OCI-LY7 (cell line): ENCODE data around the gene TEDC1. TPM values are rescaled to one million over a fixed set of nuclear protein-coding genes. Genes with fewer than 3 reads are reported as not detected.

ENCODE experiments used
- BruUV-seq: library from RNA; stranded (reverse); fragments of 400-500 nt; replicated peaks from 2 replicates; lab custom pipeline; 2021; lab: Mats Ljungman, UMichigan
- CTCF ChIA-PET: fragments of 300-600 bp; sonication (Branson Sonifier 250); formaldehyde crosslinking; loops from one replicate; lab custom pipeline; 2022; ENCODE audit warnings: antibody characterized with exemption; ENCODE audit not compliant: unreplicated experiment; lab: Charles Lee
- POLR2A ChIA-PET: fragments of 300-600 bp; sonication (Branson Sonifier 250); formaldehyde crosslinking; loops from one replicate; lab custom pipeline; 2022; ENCODE audit warnings: antibody characterized with exemption; lab: Charles Lee
- DNase-seq: peaks from one replicate; pipeline ENCODE4 v3.0.0-alpha.2; 2015; ENCODE audit warnings: low spot score
- H2AFZ ChIP-seq: fragments of 200-600 bp; sonication (generic), shearing (Covaris generic); 2 replicates; pipeline ENCODE4 v1.6.1; 2014; ENCODE audit warnings: mild to moderate bottlenecking, antibody characterized with exemption, low read length, moderate library complexity
- H3K27ac ChIP-seq: fragments of 200-600 bp; sonication (generic); 2 replicates; pipeline ENCODE4 v1.5.1; 2014; ENCODE audit warnings: mixed run types, low read depth, mild to moderate bottlenecking, moderate library complexity, low read length, inconsistent platforms; ENCODE audit not compliant: poor library complexity, severe bottlenecking
- H3K36me3 ChIP-seq: fragments of 200-600 bp; sonication (generic); 2 replicates; pipeline ENCODE4 v1.6.1; 2014; ENCODE audit warnings: mild to moderate bottlenecking, antibody characterized with exemption, low read length, moderate library complexity, mixed read lengths; ENCODE audit not compliant: insufficient read depth
- H3K4me1 ChIP-seq: fragments of 200-600 bp; sonication (generic); 2 replicates; pipeline ENCODE4 v1.5.1; 2014; ENCODE audit warnings: mild to moderate bottlenecking, low read length; ENCODE audit not compliant: insufficient read depth, poor library complexity, severe bottlenecking
- H3K4me2 ChIP-seq: fragments of 200-600 bp; sonication (generic); 2 replicates; pipeline ENCODE4 v1.6.1; 2014; ENCODE audit warnings: mild to moderate bottlenecking, low read length
- H3K4me3 ChIP-seq: fragments of 200-600 bp; sonication (generic); 2 replicates; pipeline ENCODE4 v1.5.1; 2014; ENCODE audit warnings: mild to moderate bottlenecking, low read depth, low read length; ENCODE audit not compliant: poor library complexity, severe bottlenecking
- H3K79me2 ChIP-seq: fragments of 200-600 bp; sonication (generic); 2 replicates; pipeline ENCODE4 v1.6.1; 2016; ENCODE audit warnings: low read depth, mild to moderate bottlenecking, low read length, moderate library complexity, mixed read lengths; ENCODE audit not compliant: insufficient read depth
- H3K9me2 ChIP-seq: fragments of 200-600 bp; sonication (generic); 2 replicates; pipeline ENCODE4 v1.6.1; 2016; ENCODE audit warnings: mild to moderate bottlenecking, low read length, mixed read lengths; ENCODE audit not compliant: insufficient read depth
- H3K9me3 ChIP-seq: fragments of 200-600 bp; sonication (generic); 2 replicates; pipeline ENCODE4 v1.6.1; 2014; ENCODE audit warnings: mild to moderate bottlenecking, mixed run types, low read length, mixed read lengths
- H4K20me1 ChIP-seq: fragments of 200-600 bp; sonication (generic); 2 replicates; pipeline ENCODE4 v1.6.1; 2014; ENCODE audit warnings: mild to moderate bottlenecking, antibody characterized with exemption, low read length, moderate library complexity, mixed read lengths; ENCODE audit not compliant: insufficient read depth
- CTCF ChIP-seq: fragments of 200-600 bp; sonication (generic); conservative IDR thresholded peaks from 2 replicates; pipeline ENCODE4 v1.5.1; 2014; ENCODE audit warnings: mild to moderate bottlenecking, antibody characterized with exemption, low read length, moderate library complexity, mixed read lengths
- EZH2phosphoT487 ChIP-seq: fragments of 200-600 bp; sonication (generic); IDR thresholded peaks from 2 replicates; pipeline ENCODE4 v1.6.1; 2018; ENCODE audit warnings: low read depth, borderline replicate concordance, mild to moderate bottlenecking, mixed run types, antibody characterized with exemption, low read length, moderate library complexity, mixed read lengths
- intact Hi-C: fragments of 100-400 bp; cut with micrococcal nuclease; formaldehyde crosslinking; loops from one replicate; pipeline ENCODE4 v1.10.0; 2022; ENCODE audit not compliant: unreplicated experiment
- total RNA-seq, 2 experiments: library from RNA; depleted of rRNA in 1 of 2; stranded (reverse); fragments of >200 nt in 1 of 2; shearing (Covaris generic) in 1 of 2; gene quantifications; 2 replicates each; pipeline ENCODE4 v1.2.3, GENCODE V29; 2014 to 2022

Gene TEDC1
- total RNA-seq, 2 experiments from 2014 or later = 53.2 to 55.8 TPM

GRCh38 chr14:105482486-105483110 lies 8.4 kb upstream of the TEDC1 start:
- no peak for DNase-seq
- H3K4me2 ChIP-seq = no peak overlapping the region
- H3K36me3 ChIP-seq = no peaks in the 10 kb centered on the region
- no peak overlapping the region for H2AFZ ChIP-seq
- BruUV-seq = no TSS peak
- H3K4me1 ChIP-seq = peaks cover 28% of the 10 kb centered on the region
- H3K4me3 ChIP-seq = no peak overlapping the region
- no peaks in the 10 kb centered on the region for H3K79me2 ChIP-seq
- no peaks in the 10 kb centered on the region for H3K9me2 ChIP-seq
- H4K20me1 ChIP-seq = no peaks in the 10 kb centered on the region
- ChIA-PET CTCF (no interaction called here), POLR2A (interaction anchor here (1.2 kb wide), 1 partner anchor 50 kb away, joined by 3 read pairs; no protein-coding TSS in a partner anchor)
- no peaks in the 10 kb centered on the region for H3K9me3 ChIP-seq
- no peak overlapping the region for H3K27ac ChIP-seq
- intact Hi-C loops = no loop called here
- TF ChIP-seq EZH2phosphoT487 = no peak
- no peak for TF ChIP-seq CTCF

GRCh38 chr14:105483300-105484068 lies 7.6 kb upstream of the TEDC1 start:
- intact Hi-C loops = no loop called here
- H3K9me3 ChIP-seq = no peaks in the 10 kb centered on the region
- no TSS peak for BruUV-seq
- H3K79me2 ChIP-seq = no peaks in the 10 kb centered on the region
- no peak for TF ChIP-seq EZH2phosphoT487
- TF ChIP-seq CTCF = no peak
- H3K36me3 ChIP-seq = no peaks in the 10 kb centered on the region
- no peaks in the 10 kb centered on the region for H3K9me2 ChIP-seq
- H2AFZ ChIP-seq = no peak overlapping the region
- ChIA-PET POLR2A (interaction anchor here (1.2 kb wide), 1 partner anchor 49 kb away, joined by 3 read pairs; no protein-coding TSS in a partner anchor), CTCF (no interaction called here)
- H3K4me2 ChIP-seq = no peak overlapping the region
- no peaks in the 10 kb centered on the region for H4K20me1 ChIP-seq
- H3K4me3 ChIP-seq = no peak overlapping the region
- H3K4me1 ChIP-seq = peaks cover 34% of the 10 kb centered on the region
- DNase-seq = no peak
- no peak overlapping the region for H3K27ac ChIP-seq
